UCSD-AML1 (cell line): ENCODE measurements around the gene SPRR3.
"Not testable (repeated sequence)": the region's sequence is repeated elsewhere in the genome, so short reads cannot be mapped to it uniquely, and the experiment has no call there.

ENCODE experiments used
- DNase-seq: peaks from one replicate; lab custom pipeline; 2025; ENCODE audit not compliant: unreplicated experiment; lab: John Stamatoyannopoulos, UW

SPRR3 gene

DNA sequence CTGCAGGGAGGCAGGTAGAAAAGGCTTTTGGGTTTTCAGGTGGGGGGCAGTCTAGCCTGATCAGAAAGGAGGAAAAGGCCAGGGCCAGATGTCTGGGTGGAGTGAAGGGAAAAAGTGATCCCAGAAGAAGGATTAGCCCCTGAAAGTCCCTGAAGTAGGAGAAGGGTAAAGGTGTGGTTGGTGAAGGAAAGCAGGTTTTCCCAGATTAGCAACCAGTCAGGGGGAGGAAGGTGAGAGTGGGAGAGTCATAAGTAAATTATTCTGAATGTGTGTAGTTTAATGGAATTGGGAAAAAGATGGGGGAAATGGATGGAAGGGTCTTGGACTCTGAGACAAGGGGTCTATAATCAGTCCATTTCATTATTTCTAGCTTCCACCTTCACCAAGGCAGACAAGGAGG is 18.3 kb upstream of the SPRR3 start:
- no peak for DNase-seq

DNA sequence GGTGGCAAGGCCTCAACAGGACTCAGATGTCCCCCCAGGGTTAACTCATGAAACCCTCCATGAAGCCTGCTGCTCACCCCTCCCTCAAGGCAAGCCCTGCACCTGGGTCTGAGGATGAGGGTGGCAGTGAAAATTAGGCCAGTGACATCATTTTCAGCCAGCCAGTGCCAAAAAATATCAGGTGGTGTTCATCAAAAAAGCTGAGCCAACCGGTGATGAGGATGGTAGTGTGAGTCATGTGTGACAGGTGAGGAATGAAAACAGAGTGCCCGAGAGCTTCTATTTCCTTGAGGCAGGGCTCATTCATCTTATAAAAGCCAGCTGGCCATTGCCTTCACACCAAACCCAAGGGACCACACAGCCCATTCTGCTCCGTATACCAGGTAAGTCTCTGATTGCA is 17.8 kb upstream of the SPRR3 start, which contains the start of gene SPRR1A:
Gene SPRR1A, plus strand, starts transcription at position 339 of the 400 bp plus-strand sequence. CDS start 1,150 bp downstream, outside the sequence.
- DNase-seq: no peak

DNA sequence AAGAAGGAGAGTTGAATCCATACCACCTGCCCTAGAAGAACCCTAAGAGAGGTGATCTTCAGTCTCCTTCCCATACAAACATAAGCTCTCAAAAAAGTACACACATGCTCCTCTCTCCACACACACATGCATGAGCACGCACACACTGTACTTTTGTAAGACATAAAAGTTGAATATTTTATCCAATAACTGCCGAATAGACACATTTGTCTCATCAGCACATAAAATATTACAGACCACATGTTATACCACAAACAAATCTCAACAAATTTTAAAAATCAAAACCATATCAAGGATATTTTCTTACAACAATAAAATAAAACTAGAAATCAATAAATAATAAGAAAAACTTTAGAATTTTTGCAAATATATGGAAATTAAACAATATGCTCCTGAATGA is 15.0 kb upstream of the SPRR3 start:
- DNase-seq: no peak

DNA sequence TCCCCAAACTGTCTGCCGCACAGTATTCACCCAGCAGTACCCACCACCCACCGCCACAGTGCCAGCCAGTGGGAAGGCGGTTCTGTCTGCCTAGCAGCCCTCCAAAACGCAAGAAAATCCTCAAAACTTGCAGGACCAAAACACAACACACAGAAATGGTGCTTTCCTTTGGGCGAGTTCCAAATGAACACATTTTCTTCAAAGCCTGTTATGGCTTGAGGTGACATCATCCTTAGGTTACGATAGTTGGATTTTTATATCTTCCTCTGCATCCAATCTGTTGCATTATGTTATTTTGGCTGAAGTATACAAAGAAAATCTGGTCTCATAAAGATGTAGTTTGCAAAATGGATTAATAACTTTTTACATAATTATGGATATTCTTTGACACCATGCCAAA is 8.4 kb upstream of the SPRR3 start:
- DNase-seq: no peak

DNA sequence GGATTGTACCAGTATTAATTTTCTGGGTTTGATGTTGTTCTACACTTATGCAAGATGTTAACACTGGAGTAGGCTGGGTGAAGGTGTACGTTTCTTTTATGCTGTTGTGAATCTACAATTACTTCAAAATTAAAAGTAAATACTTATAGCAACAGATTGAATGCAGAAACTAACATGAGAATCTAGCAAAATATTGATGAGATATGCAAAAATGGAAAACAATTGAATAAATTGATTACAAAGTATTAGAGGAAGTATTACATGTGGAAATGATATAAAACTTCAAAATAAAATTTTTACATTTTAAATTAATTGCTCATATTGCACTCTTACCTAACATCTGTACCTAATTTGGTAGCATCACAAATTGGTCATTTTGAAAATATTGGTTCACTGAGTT is 5.7 kb upstream of the SPRR3 start:
- DNase-seq: no peak

DNA sequence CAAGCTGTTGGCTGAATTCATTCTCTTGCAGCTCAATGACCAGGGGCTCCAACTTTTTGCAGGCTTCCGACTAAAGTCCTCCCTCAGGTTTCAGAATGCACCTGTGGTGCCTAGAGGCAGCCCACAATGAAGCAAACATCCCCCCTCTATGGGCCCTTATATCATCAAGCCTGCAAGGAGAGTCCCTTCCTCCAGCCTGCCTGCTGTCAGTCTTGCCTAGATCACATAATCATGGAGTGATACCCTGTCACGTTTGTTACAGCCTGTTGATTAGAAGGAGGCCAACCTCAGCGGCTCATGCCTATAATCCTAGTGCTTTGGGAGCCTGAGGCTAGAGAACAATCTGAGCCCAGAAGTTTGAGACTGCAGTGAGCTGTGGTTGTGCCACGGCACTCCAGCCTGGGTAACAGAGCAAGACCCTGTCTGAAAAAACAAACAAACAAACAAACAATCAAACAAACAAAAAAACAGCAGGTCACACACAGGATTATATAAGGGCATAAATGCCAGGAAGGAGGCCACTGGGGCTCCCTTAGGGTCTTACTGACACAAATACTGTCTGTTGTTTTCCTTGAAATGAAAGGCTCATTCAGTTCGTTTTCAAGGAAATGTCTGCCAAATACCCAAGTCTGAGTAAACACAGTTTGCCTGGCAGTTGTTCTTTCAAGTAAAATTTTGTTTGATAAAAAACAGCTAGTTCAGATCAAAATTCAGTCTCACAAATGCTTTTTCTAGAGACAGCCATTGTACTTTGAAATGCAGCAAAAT is 4.7 kb upstream of the SPRR3 start:
- no peak for DNase-seq

DNA sequence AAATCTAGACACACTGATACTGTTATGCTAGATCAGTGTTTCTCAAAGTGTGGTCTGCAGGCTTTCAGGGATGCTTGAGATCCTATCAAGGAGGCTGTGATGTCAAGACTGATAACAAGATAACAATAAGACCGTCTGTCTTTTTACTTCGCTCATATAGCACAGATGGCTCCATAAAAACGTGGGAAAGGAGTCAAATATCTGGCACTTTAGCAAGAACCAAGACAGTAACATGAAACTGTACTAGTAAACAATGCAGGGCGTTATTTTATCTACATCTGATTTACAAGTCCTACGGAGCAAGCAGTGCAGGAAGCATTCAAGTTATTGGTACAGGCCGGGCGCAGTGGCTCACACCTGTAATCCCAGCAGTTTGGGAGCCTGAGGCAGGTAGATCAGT is 3.6 kb upstream of the SPRR3 start:
- DNase-seq: no peak

DNA sequence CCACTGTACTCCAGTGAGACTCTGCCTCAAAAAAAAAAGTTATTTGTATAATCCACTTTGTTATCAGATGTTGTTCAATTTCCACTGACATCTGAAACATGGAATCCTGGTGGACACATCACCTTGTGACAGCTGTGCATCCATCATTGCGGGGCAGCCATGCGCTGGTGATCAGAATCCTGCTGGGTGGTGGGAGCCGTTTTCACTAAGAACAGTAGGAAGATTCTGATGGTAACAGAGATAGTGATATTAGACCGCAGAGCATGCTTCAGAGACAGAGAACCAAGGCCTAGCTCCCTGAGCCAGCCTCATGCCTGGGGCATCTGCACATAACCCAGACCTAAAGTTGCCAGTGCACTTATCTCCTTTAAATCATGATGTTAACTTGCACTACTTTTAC is 3.1 kb upstream of the SPRR3 start:
- DNase-seq: no peak

DNA sequence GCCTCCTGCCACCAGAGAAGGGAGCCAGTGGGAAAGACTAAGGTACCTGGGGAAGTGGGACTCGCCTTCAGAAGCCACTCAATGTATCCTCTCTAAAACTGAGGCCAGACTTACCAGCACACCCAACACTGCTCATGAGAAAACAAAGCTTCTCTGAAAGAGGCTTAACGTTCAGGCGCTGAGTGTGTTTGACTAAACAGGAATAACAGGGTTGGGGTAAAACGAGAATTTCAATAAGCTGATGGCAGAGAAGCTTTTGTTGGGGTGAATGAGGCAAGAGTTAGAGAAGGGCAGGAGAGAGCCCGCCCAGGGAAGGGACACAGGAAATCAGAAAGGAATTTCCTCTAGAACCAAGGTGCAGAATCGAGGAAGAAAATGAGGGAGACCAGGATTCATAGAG is 1.7 kb upstream of the SPRR3 start:
- no peak for DNase-seq

DNA sequence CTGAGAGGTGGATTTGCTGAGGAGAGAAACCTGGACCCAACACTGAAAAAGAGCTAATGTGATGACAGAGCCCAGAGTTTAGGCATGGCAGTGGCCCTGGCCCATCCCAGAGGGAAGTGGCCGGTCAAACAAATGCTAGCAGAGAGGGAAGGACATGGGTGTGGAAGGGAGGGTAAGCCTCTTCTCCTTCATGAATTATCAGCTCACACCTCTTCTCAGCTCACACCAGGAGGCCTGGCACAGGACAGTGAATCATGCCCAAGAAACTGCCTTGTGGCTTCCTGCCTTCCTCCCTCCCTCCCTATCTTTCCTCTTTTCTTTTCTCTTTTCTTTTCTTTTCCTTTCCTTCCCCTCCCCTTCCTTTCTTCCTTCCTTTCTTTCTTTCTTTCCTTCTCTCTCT is 1.3 kb upstream of the SPRR3 start:
- no peak for DNase-seq

DNA sequence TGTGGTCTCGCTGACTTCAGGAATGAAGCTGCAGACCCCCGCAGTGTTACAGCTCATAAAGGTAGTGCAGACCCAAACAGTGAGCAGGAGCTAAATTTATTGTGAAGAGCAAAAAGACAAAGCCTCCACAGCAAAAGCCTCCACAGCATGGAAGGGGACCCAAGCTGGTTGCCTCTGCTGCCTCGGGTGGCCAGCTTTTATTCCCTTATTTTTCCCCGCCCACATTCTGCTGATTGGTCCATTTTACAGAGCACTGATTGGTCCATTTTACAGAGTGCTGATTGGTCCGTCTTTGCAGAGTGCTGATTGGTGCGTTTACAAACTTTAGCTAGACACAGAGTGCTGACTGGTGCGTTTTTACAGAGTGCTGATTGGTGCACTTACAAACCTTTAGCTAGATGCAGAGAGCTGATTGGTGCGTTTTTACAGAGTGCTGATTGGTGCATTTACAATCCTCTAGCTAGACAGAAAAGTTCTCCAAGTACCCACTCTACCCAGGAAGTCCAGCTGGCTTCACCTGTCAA is 9.7 kb downstream of the SPRR3 start:
- DNase-seq: not testable (repeated sequence)

DNA sequence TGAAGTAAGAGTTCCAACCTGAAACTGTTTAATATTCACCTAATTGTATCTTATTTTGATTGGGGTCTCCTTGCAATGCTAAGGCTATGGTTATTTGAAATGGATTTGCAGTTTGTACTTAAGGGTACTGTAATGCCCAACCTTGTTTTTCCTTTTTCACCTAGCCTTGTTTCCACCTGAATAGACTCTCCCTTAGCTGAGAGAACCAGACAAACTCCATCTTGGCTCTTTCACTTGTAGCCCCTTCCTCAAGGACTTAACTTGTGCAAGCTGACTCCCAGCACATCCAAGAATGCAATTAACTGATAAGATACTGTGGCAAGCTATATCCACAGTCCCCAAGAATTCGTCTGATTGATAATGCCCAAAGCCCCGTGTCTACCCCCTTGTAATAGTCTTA is 20.3 kb downstream of the SPRR3 start:
- not testable (repeated sequence) for DNase-seq

DNA sequence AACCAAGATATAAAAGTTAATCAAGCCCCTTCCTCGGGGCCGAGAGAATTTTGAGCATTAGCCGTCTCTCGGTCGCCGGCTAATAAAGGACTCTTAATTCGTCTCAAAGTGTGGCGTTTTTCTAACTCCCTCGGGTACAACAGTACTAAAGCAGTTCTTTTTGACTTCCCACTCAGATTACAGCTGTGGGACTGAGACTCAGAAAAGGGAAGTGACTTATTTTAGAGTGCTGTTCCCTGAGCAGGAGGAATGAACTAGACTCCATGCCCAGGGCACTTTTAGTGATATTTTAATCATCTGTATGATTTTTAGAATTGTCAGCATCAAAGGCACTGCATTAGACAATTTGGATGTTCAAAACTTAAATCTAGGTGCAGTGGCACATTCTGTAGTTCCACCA is 20.8 kb downstream of the SPRR3 start:
- DNase-seq: not testable (repeated sequence)

DNA sequence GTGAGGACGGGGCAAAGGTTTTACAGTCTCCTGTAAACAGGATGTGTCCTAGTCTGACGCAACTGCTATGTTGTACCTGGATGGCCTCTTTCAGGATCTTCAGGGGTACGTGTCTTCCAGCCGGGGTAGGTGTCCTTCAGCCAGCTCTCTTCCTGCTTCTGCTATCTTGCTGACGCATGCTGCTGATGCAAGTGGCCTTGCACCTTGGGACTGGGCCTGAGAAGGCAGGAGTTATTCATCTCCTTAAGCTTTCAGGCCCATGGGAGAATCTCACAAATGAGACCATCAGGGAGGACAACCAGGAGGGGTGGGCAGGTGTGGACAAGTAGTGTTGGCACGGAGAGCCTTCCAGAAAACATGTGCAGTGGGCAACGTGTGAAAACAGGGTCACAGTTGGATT is 21.6 kb downstream of the SPRR3 start:
- DNase-seq: no peak

DNA sequence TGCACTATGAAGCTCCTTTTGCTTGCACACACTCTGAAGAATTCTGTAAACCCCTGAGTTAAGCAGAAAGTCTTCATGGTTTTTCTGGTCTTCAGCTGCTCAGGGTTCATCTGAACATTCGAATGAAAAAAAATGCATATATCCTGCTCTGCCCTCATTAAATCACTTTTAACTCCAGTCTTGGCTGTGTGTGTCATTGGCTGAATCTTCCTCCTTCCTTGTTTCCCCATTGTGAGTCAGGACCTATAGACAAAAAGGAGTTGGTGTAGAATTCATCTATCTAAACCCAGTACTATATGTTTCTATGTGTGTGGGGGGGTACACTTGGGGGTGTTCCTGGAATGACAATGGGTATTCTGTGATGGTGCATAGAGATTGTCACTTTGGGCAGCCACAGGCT is 22.9 kb downstream of the SPRR3 start:
- no peak for DNase-seq

DNA sequence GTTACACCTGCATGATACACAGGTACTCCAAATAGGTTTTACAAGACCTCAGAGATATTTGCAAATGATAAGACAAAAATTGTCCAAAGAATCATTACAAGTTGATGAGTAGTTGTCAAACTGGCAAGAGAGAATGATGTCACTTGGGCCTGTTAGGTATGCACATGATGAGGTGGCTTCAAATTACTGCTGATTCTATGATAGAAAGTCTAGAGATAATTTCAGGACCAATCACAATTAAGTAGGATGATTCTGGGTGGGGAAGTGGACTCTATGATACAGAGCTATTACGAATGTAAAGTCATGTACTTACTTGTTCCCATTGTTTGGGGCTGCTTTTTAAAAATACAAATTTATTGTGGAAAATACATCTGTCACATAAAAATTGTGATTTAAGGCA is 24.2 kb downstream of the SPRR3 start:
- no peak for DNase-seq

DNA sequence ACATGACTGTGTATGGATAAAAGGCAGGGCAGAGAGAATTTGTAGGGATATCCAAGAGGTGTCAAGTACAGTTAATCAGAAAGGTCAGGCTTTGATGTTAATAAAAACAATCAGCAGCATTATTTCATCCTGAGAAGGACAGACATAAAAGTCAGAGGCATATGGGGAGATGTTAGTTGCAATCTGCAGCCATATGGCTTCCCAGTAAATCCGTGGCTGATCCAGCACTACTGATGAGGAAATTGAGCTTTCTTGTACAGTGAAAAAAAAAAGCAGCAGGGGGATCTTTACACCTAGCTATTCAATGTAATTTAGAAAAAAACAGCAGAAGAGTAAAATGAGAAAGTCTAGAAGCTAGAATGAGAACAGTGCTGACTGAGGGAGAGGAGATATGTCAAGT is 27.2 kb downstream of the SPRR3 start:
- no peak for DNase-seq

DNA sequence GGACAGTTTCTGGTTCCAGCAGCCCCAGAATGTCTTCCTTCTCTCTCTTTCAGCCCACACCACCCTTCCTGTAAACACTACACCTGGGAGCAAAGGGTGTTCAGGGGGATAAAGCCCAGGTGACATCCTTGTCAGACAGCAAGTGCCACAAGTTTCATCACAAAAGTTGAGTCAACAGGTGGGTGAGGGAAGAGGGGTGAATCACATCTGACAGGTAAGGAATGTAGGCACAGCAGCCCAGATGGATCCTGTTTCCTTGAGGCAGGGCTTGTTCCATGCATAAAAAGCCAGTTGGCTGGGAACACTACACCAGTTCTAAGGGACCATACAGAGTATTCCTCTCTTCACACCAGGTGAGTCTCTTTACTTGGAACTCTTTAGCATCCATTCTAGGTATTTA is 29.3 kb downstream of the SPRR3 start, which contains the start of gene SPRR1B:
Gene SPRR1B, plus strand, starts transcription at position 309 of the 400 bp plus-strand sequence. CDS start 1,143 bp downstream, outside the sequence.
- no peak for DNase-seq

DNA sequence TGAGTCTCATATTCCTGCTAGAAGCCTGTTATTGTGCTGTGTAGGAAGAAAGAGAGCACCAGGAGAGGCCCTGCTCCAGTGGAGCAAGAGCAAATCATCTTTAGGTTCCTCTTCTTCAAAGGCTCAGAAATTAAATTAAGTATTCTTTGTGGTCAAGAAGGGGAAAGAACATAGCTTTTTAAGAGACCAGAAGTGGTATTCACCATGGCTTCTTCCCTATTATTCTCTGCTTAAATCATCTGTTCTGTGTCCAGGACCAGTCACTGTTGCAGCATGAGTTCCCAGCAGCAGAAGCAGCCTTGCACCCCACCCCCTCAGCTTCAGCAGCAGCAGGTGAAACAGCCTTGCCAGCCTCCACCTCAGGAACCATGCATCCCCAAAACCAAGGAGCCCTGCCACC is 30.5 kb downstream of the SPRR3 start:
- no peak for DNase-seq

DNA sequence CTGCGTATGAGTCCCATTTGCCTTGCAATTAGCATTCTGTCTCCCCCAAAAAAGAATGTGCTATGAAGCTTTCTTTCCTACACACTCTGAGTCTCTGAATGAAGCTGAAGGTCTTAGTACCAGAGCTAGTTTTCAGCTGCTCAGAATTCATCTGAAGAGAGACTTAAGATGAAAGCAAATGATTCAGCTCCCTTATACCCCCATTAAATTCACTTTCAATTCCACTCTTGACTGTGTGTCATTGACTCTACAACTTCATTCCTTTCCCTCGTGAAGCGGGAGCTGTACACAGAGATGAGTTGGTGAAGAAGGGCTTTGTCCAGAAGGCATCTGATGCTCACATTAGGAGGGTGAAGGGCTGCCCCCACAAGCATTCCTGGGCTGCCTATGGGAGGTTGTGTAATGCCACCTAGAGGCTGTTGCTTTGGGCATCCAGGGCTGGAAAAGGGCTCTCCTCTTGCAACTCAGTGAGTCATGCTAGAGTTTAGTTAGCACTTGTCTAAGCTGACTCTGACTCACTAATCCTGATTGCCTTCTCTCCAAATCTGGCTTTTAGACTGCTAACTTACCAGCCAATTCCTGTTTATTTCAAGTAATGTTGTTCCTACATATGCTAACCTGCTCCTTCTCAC is 31.2 kb downstream of the SPRR3 start:
- DNase-seq: no peak

DNA sequence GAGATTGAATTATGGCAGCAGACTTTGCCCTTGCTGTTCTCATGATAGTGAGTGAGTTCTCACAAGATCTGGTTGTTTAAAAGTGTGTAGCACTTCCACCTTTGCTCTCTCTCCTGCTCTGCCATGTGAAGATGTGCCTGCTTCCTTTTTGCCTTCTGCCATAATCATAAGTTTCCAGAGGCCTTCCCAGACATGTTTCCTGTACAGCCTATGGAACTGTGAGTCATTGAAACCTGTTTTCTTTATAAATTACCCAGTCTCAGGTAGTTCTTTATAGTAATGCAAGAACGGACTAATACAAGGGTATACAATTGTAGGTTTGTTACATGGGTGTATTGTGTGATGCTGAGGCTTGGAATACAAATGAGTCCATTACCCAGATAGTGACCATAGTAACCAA is 33.7 kb downstream of the SPRR3 start:
- DNase-seq: no peak

DNA sequence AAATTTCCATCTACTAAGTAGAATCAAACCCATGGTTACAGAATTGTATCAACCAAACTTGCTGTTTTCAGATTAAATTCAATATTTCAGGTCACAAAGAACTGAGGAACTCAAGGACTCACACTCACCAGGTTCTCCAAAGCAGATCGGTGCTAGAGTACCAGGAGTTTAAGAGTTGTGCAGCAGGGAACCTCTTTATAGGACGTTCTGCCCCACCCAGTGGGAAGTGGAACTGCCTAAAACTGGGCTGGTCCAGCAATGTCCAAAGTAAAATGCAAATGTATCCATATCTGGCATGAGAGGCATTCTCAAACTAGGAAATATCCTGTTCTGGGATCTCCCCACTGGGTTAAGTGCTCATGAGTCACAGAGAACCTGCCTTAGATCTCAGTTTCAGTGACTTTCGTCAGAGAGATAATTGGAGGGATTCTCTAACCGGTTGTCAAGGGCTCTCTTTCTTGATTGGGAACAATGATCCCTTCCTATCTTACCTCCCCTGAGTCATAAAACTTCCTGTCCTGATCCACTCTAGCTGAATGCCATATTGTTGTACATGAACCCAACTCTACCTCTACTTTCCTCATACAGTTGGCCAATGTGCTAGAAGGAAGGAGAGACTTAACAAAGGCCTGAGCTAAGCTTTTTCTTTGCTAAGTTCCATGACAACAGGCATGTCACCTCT is 39.5 kb downstream of the SPRR3 start, which contains the start of gene SPRR2D:
Gene SPRR2D, minus strand, starts transcription at position 171 of the 682 bp plus-strand sequence. CDS start 774 bp downstream, outside the sequence.
- no peak for DNase-seq
